Esophagus (tissue), 2 donors: ENCODE measurements around the gene PSKH1. TPM values are rescaled to one million over a fixed set of nuclear protein-coding genes. Genes with fewer than 3 reads are reported as not detected.
A peak's percentile ranks its signal among the peaks of the same experiment; 100 is the strongest.

Source experiments
- H3K27ac ChIP-seq, 2 donors: one replicate each; pipeline ENCODE4 v1.5.1; 2013; ENCODE audit warnings: low read depth in 2 of 2, mild to moderate bottlenecking in 2 of 2, inconsistent platforms in 1 of 2, low read length in 1 of 2, moderate library complexity in 1 of 2
- H3K27me3 ChIP-seq, 2 donors: one replicate each; pipeline ENCODE4 v1.6.1; 2013; ENCODE audit warnings: low read length in 2 of 2, control low read depth in 1 of 2, mild to moderate bottlenecking in 1 of 2; ENCODE audit not compliant: insufficient read depth in 2 of 2, control insufficient read depth in 1 of 2
- H3K36me3 ChIP-seq, 2 donors: one replicate each; pipeline ENCODE4 v1.6.1; 2013; ENCODE audit warnings: low read length in 1 of 2; ENCODE audit not compliant: control insufficient read depth in 2 of 2, insufficient read depth in 2 of 2
- H3K4me1 ChIP-seq, 2 donors: one replicate each; pipeline ENCODE4 v1.6.1; 2013; ENCODE audit warnings: low read length in 1 of 2; ENCODE audit not compliant: control insufficient read depth in 2 of 2, insufficient read depth in 2 of 2
- H3K4me3 ChIP-seq, 2 donors: one replicate each; pipeline ENCODE4 v1.5.1; 2013; ENCODE audit warnings: low read length in 2 of 2, mild to moderate bottlenecking in 2 of 2, low read depth in 1 of 2, moderate library complexity in 1 of 2
- H3K9me3 ChIP-seq, 2 donors: one replicate each; pipeline ENCODE4 v1.6.1; 2013; ENCODE audit warnings: mild to moderate bottlenecking in 2 of 2, low read depth in 1 of 2, low read length in 1 of 2, moderate library complexity in 1 of 2; ENCODE audit not compliant: control insufficient read depth in 2 of 2, insufficient read depth in 1 of 2
- WGBS, 2 donors: extraction: QIAGEN DNeasy Blood & Tissue Kit; methylation state at CpG; one replicate each; pipeline ENCODE4 v1.1.7; 2013; 5-methylcytosine and 5-hydroxymethylcytosine counted together
- polyA plus RNA-seq, 2 donors: library from polyadenylated mRNA; stranded (reverse); fragments of 200-250 nt; gene quantifications; one replicate each; pipeline ENCODE4 v1.2.3, GENCODE V29; 2013
- donor health status: healthy with polysubstance abuse.
- donor health status: Bipolar disorder and iron deficiency.

Gene PSKH1
- polyA plus RNA-seq, 2 donors = 12.5 to 13.7 TPM

DNA sequence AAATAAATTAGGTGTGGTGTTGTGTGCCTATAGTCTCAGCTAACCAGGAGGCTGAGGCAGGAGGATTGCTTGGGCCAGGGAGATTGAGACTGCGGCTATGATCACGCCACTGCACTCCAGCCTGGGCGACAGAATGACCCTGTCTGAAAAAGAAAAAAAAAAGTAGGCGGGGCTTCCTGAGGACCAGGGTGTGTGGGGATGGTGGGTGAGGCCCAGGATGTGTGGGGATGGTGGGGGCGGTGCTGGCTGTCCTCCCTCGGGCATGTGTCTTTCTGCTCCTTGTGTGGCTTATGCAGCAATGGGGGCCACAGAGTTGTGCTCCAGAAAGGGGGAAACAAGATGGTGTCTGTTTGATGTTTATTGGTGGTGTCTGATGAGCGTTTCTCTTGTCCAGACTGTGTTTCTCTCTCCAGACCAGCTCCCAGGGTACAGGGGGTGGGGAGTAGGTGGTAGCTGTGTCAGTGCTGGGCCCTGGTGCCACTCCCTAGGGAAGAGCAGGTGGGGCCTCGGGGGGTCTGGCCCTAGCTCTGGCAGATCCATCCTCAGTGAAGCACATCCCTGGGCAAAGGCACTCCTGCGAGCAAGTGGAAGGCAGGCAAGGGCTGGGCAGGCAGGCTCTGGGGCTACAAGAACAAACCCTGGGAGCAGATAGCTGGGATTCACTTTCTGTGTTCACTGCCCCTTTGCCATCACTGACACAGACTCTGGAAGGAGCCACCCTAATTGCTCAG is 48.6 kb downstream of the PSKH1 start:
- no peak overlapping the region for H3K4me3 ChIP-seq
- no peak overlapping the region for H3K27ac ChIP-seq
- H3K9me3 ChIP-seq = no peaks in the 10 kb centered on the region
- H3K4me1 ChIP-seq = peaks cover 0 to 8% of the 10 kb centered on the region in 2 donors
- H3K36me3 ChIP-seq = peaks cover 5 to 27% of the 10 kb centered on the region in 2 donors
- no peaks in the 10 kb centered on the region for H3K27me3 ChIP-seq
- WGBS, 2 donors = 77 to 79% methylated on average over 9 of the region's 9 CpGs

DNA sequence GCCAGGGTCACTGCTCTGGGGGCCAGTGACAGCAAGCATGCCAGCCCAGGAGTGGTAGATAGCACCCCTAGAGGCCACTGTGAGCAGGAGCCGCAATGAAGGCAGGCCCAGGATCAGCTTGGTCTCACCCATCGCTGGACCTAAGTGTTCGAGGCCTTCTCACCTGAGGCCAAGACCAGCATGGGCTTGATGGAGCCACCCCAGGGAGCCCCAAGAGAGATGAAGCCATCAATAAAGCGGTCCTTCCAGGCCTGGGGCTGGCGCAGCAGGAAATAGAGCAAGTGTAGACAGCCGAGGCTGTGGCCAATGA is 49.1 kb downstream of the PSKH1 start:
- Histone ChIP-seq H3K27ac (no peak overlapping the region), H3K4me3 (no peak overlapping the region), H3K9me3 (no peaks in the 10 kb centered on the region), H3K36me3 (peaks cover 5 to 31% of the 10 kb centered on the region in 2 donors), H3K4me1 (peaks cover 0 to 5% of the 10 kb centered on the region in 2 donors), H3K27me3 (no peaks in the 10 kb centered on the region)
- 77 to 78% methylated on average over 6 of the region's 6 CpGs for WGBS, 2 donors

DNA sequence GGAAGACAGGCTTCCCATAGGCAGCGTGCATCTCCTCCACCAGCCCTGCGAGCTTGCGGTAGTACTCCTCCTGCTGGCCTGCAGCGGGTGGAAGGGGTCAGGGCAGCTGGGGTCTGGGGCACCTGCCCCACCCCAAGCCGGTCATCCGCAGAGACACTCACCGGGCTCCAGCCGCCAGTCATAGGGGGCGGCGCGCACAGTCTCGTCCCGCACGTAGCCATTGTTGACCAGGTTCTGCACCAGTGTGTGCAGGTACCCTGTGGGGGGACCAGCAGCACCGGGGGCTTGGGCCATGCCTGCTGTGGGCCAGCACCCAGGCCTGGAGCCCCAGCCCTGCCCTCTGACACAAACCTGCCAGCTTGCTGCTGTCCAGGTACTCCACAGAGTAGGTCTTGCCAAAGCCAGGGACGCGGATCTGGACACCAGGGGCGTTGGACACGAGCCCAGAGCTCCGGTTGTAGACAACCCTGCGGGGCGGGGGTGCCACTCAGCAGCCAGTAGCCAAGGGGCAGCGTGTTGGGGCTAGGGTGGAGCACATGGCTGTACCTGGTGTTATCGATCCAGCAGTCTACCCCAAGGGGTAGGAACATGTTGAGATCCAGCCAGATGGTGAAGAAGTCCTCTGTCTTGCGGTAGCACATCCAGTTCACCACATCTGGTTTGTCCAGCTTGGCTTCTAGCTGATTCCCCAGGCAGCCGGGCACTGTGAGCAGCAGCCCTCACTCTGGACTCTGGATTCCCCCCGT is 49.6 kb downstream of the PSKH1 start:
- peaks cover 0 to 3% of the 10 kb centered on the region in 2 donors for H3K4me1 ChIP-seq
- 75 to 76% methylated on average over 27 of the region's 27 CpGs for WGBS, 2 donors
- no peak overlapping the region for H3K4me3 ChIP-seq
- H3K9me3 ChIP-seq = no peaks in the 10 kb centered on the region
- peaks cover 5 to 37% of the 10 kb centered on the region in 2 donors for H3K36me3 ChIP-seq
- H3K27me3 ChIP-seq = no peaks in the 10 kb centered on the region
- H3K27ac ChIP-seq = no peak overlapping the region

DNA sequence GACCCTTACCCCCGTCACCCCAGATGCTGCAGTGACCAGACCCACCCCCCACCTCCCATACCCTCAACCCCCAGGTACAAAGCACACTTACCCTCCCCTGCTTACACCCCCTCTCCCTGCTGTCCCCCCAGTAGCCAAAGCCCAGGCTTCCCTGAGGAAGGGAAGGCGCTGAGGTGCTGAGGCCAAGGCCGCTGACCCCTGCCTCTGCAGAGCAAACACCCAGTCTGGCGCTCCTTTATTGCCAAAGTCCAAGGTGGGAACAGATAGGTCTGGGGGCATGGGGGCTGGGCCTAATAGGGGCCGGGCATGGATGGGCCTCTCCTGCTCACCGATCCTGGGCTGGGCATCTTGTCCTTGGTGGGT is 50.2 kb downstream of the PSKH1 start:
- H3K36me3 ChIP-seq = peaks cover 5 to 39% of the 10 kb centered on the region in 2 donors
- peaks cover 0 to 7% of the 10 kb centered on the region in 2 donors for H3K4me1 ChIP-seq
- H3K27me3 ChIP-seq = no peaks in the 10 kb centered on the region
- no peak overlapping the region for H3K4me3 ChIP-seq
- peak overlapping the region; percentile 35 to 43 for H3K27ac ChIP-seq
- no peaks in the 10 kb centered on the region for H3K9me3 ChIP-seq
- WGBS, 2 donors = 80 to 89% methylated on average over 6 of the region's 6 CpGs

DNA sequence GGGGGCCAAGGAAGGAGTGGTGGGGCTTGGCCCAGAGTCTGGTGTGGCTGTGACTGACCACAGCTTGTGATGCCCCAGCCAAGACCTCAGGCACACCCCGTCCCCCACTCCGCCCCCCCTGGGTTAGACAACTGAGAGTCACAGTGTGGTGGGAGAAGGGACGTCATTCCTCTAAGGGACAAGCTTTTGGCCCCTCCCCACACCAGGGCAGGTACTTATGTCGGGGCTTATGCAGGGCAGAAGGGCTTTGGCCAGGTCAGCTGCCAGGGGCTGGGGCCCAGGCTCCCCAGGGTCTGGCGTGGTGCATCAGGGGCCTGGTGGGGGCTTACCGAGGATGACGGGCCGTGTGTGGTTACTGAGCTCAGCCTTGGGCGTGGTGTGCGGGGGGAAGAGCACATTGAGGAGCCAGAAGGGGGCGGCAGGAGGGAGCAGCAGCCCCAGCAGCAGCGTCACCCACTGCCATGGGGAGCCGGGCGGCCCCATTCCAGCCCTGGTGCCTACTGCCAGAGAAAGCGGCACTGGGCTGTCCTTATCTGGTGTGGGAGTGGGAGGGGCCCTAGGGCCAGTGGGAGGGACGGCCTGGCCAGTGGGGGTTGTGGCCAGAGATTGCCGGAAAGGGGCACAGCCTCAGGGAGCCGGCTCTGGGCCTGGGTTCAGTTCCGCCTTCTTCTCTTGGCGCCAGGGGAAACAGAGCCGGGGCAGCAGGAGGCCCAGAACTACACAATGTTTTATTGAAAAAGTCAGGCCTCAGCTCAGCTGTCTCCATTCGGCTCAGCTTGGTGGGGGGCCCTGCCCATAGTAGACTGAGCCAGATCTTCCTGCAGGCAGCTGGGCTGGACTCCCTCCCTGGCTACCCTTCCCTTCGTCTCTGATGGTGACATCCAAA is 50.8 kb downstream of the PSKH1 start, which contains the start of gene LCAT:
TSS of gene LCAT (minus strand) at position 502 of the 886 bp plus-strand sequence. CDS start at position 483, 19 bp downstream.
- no peaks in the 10 kb centered on the region for H3K9me3 ChIP-seq
- 59 to 64% methylated on average over 21 to 23 of the region's 23 CpGs for WGBS, 2 donors
- no peak within 1 kb of the TSS for H3K4me3 ChIP-seq
- peak within 1 kb of the TSS; percentile 35 to 51 for H3K27ac ChIP-seq
- no peaks in the 10 kb centered on the region for H3K27me3 ChIP-seq
- H3K36me3 ChIP-seq = peaks cover 7 to 39% of the 10 kb centered on the region in 2 donors
- peaks cover 0 to 10% of the 10 kb centered on the region in 2 donors for H3K4me1 ChIP-seq

DNA sequence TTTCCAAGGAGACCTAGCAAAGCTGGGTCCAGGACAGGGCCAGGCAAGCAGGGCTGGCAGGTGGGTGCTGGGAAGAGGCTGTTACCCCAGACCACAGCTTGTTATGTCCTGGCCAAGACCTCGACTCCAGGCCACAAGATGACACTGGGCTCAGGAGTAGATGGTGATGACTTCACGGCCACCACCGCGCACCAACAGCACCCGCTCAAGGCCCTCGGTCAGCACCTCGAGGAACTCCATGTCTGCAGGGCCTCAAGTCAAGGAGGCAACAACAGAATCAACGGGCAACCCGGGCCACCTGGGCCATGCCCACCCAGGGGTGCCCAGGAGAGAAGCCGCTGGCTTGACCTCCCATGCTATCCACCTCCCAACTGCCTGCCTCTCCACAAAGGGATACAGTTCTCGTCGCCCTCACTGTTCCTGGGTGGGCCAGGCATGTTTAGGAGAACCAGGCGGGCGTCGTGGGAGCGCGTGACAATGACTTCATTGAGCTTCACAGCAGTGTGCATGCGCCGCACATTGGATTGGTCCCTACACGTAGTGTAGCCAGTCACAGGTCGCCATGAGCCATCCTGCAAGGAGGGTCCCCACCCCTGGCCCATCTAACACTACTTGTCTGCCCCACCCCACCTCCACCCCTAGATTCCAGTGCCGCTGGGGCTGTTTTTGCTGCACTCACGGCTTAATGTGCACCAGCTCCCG is 51.8 kb downstream of the PSKH1 start:
- no peak overlapping the region for H3K4me3 ChIP-seq
- H3K27me3 ChIP-seq = no peaks in the 10 kb centered on the region
- H3K36me3 ChIP-seq = peaks cover 8 to 36% of the 10 kb centered on the region in 2 donors
- H3K4me1 ChIP-seq = peaks cover 0 to 10% of the 10 kb centered on the region in 2 donors
- WGBS, 2 donors = 91 to 92% methylated on average over 24 of the region's 24 CpGs
- no peaks in the 10 kb centered on the region for H3K9me3 ChIP-seq
- peak overlapping the region; percentile 35 to 51 for H3K27ac ChIP-seq

DNA sequence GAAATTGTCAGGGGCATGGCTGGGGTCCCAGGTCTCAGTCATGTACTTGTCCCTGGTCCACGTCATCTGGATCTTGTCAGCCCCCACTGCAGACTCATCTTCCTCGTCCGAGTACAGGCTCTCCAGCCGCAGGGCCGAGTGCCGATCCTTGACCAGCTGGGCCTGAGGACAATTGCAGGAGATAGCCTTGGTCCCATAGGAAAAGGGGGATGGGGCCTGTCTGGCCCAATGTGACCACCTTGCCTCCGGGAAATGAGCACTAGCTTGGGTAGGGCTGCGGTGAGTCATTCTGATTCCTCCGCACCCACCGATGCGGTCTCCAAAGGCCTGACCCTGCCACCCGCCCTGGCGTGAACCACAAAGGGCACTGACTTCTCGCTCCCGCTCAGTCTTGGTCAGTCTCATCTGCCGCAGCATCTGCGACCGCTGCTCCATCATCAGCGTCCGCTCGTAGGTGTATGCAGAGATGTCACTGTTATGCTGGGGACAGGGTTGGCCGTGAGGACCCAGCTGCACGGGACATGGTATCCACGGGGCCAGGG is 52.4 kb downstream of the PSKH1 start:
- no peaks in the 10 kb centered on the region for H3K9me3 ChIP-seq
- 80 to 86% methylated on average over 24 of the region's 24 CpGs for WGBS, 2 donors
- H3K4me1 ChIP-seq = peaks cover 0 to 10% of the 10 kb centered on the region in 2 donors
- H3K27me3 ChIP-seq = no peaks in the 10 kb centered on the region
- H3K36me3 ChIP-seq = peaks cover 8 to 40% of the 10 kb centered on the region in 2 donors
- H3K27ac ChIP-seq = no peak overlapping the region
- no peak overlapping the region for H3K4me3 ChIP-seq

DNA sequence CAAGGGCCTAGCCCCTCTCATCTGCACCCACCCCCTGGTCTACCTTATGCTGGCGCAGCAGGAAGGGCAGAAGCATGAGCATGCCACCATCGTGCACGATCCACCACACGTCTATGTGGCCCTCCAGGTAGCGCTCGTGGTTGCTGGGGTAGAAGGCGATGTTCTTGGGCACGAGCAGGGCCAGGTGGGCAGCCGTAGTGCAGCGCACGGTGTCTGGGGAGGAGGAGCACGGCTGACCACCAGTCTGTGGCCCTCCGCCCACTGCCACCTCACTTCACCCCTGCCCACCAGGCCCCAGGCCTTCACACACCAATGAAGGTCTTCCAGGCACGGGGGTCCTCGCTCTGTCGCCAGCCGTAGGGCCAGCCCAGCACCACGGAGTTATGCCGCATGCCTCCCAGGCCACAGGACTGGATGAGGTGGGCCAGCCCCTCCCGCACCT is 53.1 kb downstream of the PSKH1 start:
- H3K4me1 ChIP-seq = peaks cover 0 to 10% of the 10 kb centered on the region in 2 donors
- no peaks in the 10 kb centered on the region for H3K27me3 ChIP-seq
- no peaks in the 10 kb centered on the region for H3K9me3 ChIP-seq
- peaks cover 8 to 46% of the 10 kb centered on the region in 2 donors for H3K36me3 ChIP-seq
- no peak overlapping the region for H3K4me3 ChIP-seq
- H3K27ac ChIP-seq = no peak overlapping the region
- 91% methylated on average over 19 to 20 of the region's 20 CpGs for WGBS, 2 donors
